ENCODE measurements around the gene NRK.

GRCh38 chrX:105781804-105782203, 40.5 kb upstream of the NRK start:
- no peak for TF ChIP-seq ZNF202 (tag by site-specific recombination; IDR thresholded peaks at IDR 0.05; ENCODE audit: borderline replicate concordance)
- no peak for TF ChIP-seq ZNF350 (tag by site-specific recombination; IDR thresholded peaks at IDR 0.05)
- no peak for TF ChIP-seq AEBP2 (tag by site-specific recombination; IDR thresholded peaks at IDR 0.05; ENCODE audit: borderline replicate concordance)
- TF ChIP-seq ZNF518A (tag by site-specific recombination; conservative IDR thresholded peaks at IDR 0.05; ENCODE audit: low read depth) = no peak

All from HEK293 (cell line).